Loucy (cell line): ENCODE results near the gene FTO.

Source experiments
- H2AFZ ChIP-seq: fragments of 200-600 bp; sonication (generic); 2 replicates; pipeline ENCODE4 v1.6.0; 2016; ENCODE audit warnings: antibody characterized with exemption, mild to moderate bottlenecking, low read length, moderate library complexity
- H3F3A ChIP-seq: fragments of 200-600 bp; 2 replicates; pipeline ENCODE4 v1.6.0; 2016; ENCODE audit warnings: antibody characterized with exemption, low read depth, mild to moderate bottlenecking
- H3K27me3 ChIP-seq: fragments of 200-600 bp; sonication (generic); 2 replicates; pipeline ENCODE4 v1.6.1; 2014; ENCODE audit warnings: low read length, mild to moderate bottlenecking; ENCODE audit not compliant: insufficient read depth, poor library complexity, severe bottlenecking
- H3K36me3 ChIP-seq: fragments of 200-600 bp; sonication (generic); 2 replicates; pipeline ENCODE4 v1.6.1; 2016; ENCODE audit warnings: low read length; ENCODE audit not compliant: insufficient read depth
- H3K4me1 ChIP-seq: fragments of 200-600 bp; sonication (generic); 2 replicates; pipeline ENCODE4 v1.5.1; 2014; ENCODE audit warnings: low read length, mild to moderate bottlenecking; ENCODE audit not compliant: insufficient read depth, poor library complexity, severe bottlenecking
- H3K4me2 ChIP-seq: fragments of 200-600 bp; sonication (generic); 2 replicates; pipeline ENCODE4 v1.6.0; 2014; ENCODE audit warnings: antibody characterized with exemption, low read length, low read depth, mild to moderate bottlenecking; ENCODE audit not compliant: poor library complexity, severe bottlenecking
- H3K4me3 ChIP-seq: fragments of 200-600 bp; sonication (generic); 2 replicates; pipeline ENCODE4 v1.5.1; 2014; ENCODE audit warnings: low read length, mild to moderate bottlenecking, mixed read lengths; ENCODE audit not compliant: poor library complexity, severe bottlenecking
- H3K79me2 ChIP-seq: fragments of 200-600 bp; sonication (generic); 2 replicates; pipeline ENCODE4 v1.6.1; 2014; ENCODE audit warnings: low read length; ENCODE audit not compliant: insufficient read depth
- H3K9ac ChIP-seq: fragments of 200-600 bp; sonication (generic); 2 replicates; pipeline ENCODE4 v1.6.0; 2014; ENCODE audit warnings: mild to moderate bottlenecking, low read depth, low read length, moderate library complexity; ENCODE audit not compliant: poor library complexity, severe bottlenecking
- H3K9me2 ChIP-seq: fragments of 200-600 bp; sonication (generic); replicated peaks from 2 replicates; pipeline ENCODE4 v1.6.1; 2016; ENCODE audit warnings: low read depth, low read length, mixed read lengths
- H3K9me3 ChIP-seq: fragments of 200-600 bp; sonication (generic); 2 replicates; pipeline ENCODE4 v1.6.1; 2014; ENCODE audit warnings: mild to moderate bottlenecking, antibody characterized with exemption, low read length, low read depth; ENCODE audit not compliant: insufficient read depth
- H4K20me1 ChIP-seq: fragments of 200-600 bp; sonication (generic); 2 replicates; pipeline ENCODE4 v1.6.0; 2014; ENCODE audit warnings: antibody characterized with exemption, low read length, mild to moderate bottlenecking; ENCODE audit not compliant: insufficient read depth, poor library complexity, severe bottlenecking
- CTCF ChIP-seq: fragments of 200-600 bp; sonication (generic); conservative IDR thresholded peaks from 2 replicates; pipeline ENCODE4 v1.5.1; 2014; ENCODE audit warnings: mild to moderate bottlenecking, antibody characterized with exemption, low read length
- EZH2phosphoT487 ChIP-seq: fragments of 200-600 bp; IDR thresholded peaks from 2 replicates; pipeline ENCODE4 v1.6.1; 2018; ENCODE audit warnings: antibody characterized with exemption, mild to moderate bottlenecking, moderate library complexity, borderline replicate concordance

Gene FTO

GRCh38 chr16:54050459-54051210 lies 346.7 kb downstream of the FTO start:
- Histone ChIP-seq H3K4me1 (peaks cover 74% of the 10 kb centered on the region), H3K9me3 (no peaks in the 10 kb centered on the region), H3K9me2 (no peaks in the 10 kb centered on the region), H3K27me3 (no peaks in the 10 kb centered on the region), H4K20me1 (no peaks in the 10 kb centered on the region), H3K36me3 (no peaks in the 10 kb centered on the region), H3K9ac (peak overlapping the region; percentile 78), H3K4me3 (peak overlapping the region; percentile 49), H3K79me2 (peaks cover 5% of the 10 kb centered on the region; the same call in 1 of the 2 replicates), H3F3A (peaks cover 36% of the 10 kb centered on the region), H3K4me2 (peak overlapping the region; percentile 71), H2AFZ (no peak overlapping the region)
- no peak for TF ChIP-seq CTCF
- no peak for TF ChIP-seq EZH2phosphoT487

GRCh38 chr16:54051821-54052220 lies 347.9 kb downstream of the FTO start:
- H3K9me3 ChIP-seq, result no peaks in the 10 kb centered on the region
- peaks cover 5% of the 10 kb centered on the region; the same call in 1 of the 2 replicates for H3K79me2 ChIP-seq
- H3F3A ChIP-seq, result peaks cover 36% of the 10 kb centered on the region
- H3K4me2 ChIP-seq, result peak overlapping the region; percentile 71
- peaks cover 86% of the 10 kb centered on the region for H3K4me1 ChIP-seq
- peak overlapping the region; percentile 78 for H3K9ac ChIP-seq
- no peak overlapping the region for H2AFZ ChIP-seq
- H4K20me1 ChIP-seq, result no peaks in the 10 kb centered on the region
- no peaks in the 10 kb centered on the region for H3K27me3 ChIP-seq
- H3K36me3 ChIP-seq, result no peaks in the 10 kb centered on the region
- TF ChIP-seq CTCF, result no peak
- TF ChIP-seq EZH2phosphoT487, result no peak
- H3K4me3 ChIP-seq, result peak overlapping the region; percentile 49
- no peaks in the 10 kb centered on the region for H3K9me2 ChIP-seq

- no peaks in the 10 kb centered on the region for H3K27me3 ChIP-seq
- peaks cover 90% of the 10 kb centered on the region for H3K4me1 ChIP-seq
- H3K4me3 ChIP-seq, result peak overlapping the region; percentile 49
- H3K9me3 ChIP-seq, result no peaks in the 10 kb centered on the region
- peaks cover 5% of the 10 kb centered on the region; the same call in 1 of the 2 replicates for H3K79me2 ChIP-seq
- TF ChIP-seq CTCF (no peak), EZH2phosphoT487 (no peak)
- H3K4me2 ChIP-seq, result peak overlapping the region; percentile 71
- H4K20me1 ChIP-seq, result no peaks in the 10 kb centered on the region
- H2AFZ ChIP-seq, result no peak overlapping the region
- peak overlapping the region; percentile 78 for H3K9ac ChIP-seq
- no peaks in the 10 kb centered on the region for H3K36me3 ChIP-seq
- H3K9me2 ChIP-seq, result no peaks in the 10 kb centered on the region
- H3F3A ChIP-seq, result peaks cover 36% of the 10 kb centered on the region
These were observed 348.3 kb downstream of the FTO start for GRCh38 chr16:54052271-54052670.
